H1 (cell line): ENCODE measurements around the gene YLPM1. TPM values are rescaled to one million over a fixed set of nuclear protein-coding genes. Genes with fewer than 3 reads are reported as not detected.

Source experiments
- CTCF ChIA-PET: fragments of 300-600 bp; sonication (Branson Sonifier 250); formaldehyde crosslinking; loops from one replicate; lab custom pipeline; 2021; ENCODE audit not compliant: partially characterized antibody; lab: Charles Lee
- POLR2A ChIA-PET: fragments of 300-600 bp; sonication (Branson Sonifier 250); formaldehyde crosslinking; loops from one replicate; lab custom pipeline; 2021; ENCODE audit warnings: inconsistent platforms; ENCODE audit not compliant: partially characterized antibody; lab: Charles Lee
- DNase-seq, 2 experiments: peaks; one replicate each; pipeline versions ENCODE4 v3.0.0 to v3.0.0-alpha.2; 2010 to 2022; ENCODE audit warnings: low spot score in 2 of 2, low read depth in 1 of 2, mixed read lengths in 1 of 2
- FAIRE-seq: peaks from 2 replicates; lab custom pipeline; 2011; peaks lifted over from hg19 to GRCh38; lab: Jason Lieb, UNC
- H2AFZ ChIP-seq: 2 replicates; pipeline ENCODE4 v1.8.1; 2012; ENCODE audit warnings: low read length, inconsistent platforms
- H2AK5ac ChIP-seq: 2 replicates; pipeline ENCODE4 v1.6.1; 2013; ENCODE audit warnings: low read depth, low read length
- H2BK120ac ChIP-seq: replicated peaks from 2 replicates; pipeline ENCODE3; 2013; ENCODE audit warnings: low read depth, low read length, inconsistent platforms
- H2BK12ac ChIP-seq: 2 replicates; pipeline ENCODE4 v1.6.1; 2013; ENCODE audit warnings: low read depth, low read length
- H2BK15ac ChIP-seq: 2 replicates; pipeline ENCODE4 v1.6.1; 2013; ENCODE audit warnings: low read length
- H2BK20ac ChIP-seq: 2 replicates; pipeline ENCODE4 v1.6.1; 2013; ENCODE audit warnings: low read length
- H2BK5ac ChIP-seq: 2 replicates; pipeline ENCODE4 v1.6.1; 2013; ENCODE audit warnings: low read depth, low read length
- H3K14ac ChIP-seq: 2 replicates; pipeline ENCODE4 v1.6.1; 2013; ENCODE audit warnings: inconsistent platforms; ENCODE audit not compliant: insufficient read length
- H3K18ac ChIP-seq: 2 replicates; pipeline ENCODE4 v1.6.1; 2013; ENCODE audit warnings: low read length; ENCODE audit errors: extremely low read depth
- H3K23ac ChIP-seq: 2 replicates; pipeline ENCODE4 v1.6.1; 2013; ENCODE audit warnings: inconsistent platforms; ENCODE audit not compliant: insufficient read length
- H3K23me2 ChIP-seq: 2 replicates; pipeline ENCODE4 v1.6.1; 2013; ENCODE audit warnings: low read depth, low read length
- H3K27ac ChIP-seq: 2 replicates; pipeline ENCODE4 v1.6.1; 2011; ENCODE audit warnings: low read depth, low read length, inconsistent platforms
- H3K27me3 ChIP-seq, 4 experiments: replicated peaks in 1 of 4; 1 replicate in 1 of 4; 2 replicates in 3 of 4; pipeline versions ENCODE4 v1.6.1 to v1.8.1; 2011 to 2013; ENCODE audit warnings: low read length in 3 of 4, mild to moderate bottlenecking in 3 of 4, inconsistent platforms in 2 of 4, mixed read lengths in 2 of 4, moderate library complexity in 1 of 4; ENCODE audit not compliant: control insufficient read depth in 3 of 4, insufficient read depth in 3 of 4; ENCODE audit errors: extremely low read depth in 1 of 4
- H3K36me3 ChIP-seq, 4 experiments: 2 replicates each; pipeline versions ENCODE4 v1.6.1 to v1.8.1; 2011 to 2013; ENCODE audit warnings: mild to moderate bottlenecking in 4 of 4, low read length in 3 of 4, moderate library complexity in 2 of 4, control low read depth in 1 of 4, inconsistent platforms in 1 of 4; ENCODE audit not compliant: insufficient read depth in 4 of 4, control insufficient read depth in 2 of 4
- H3K4ac ChIP-seq: replicated peaks from 2 replicates; pipeline ENCODE3; 2013; ENCODE audit warnings: low read length, low read depth, mixed read lengths, inconsistent platforms; ENCODE audit not compliant: insufficient read length
- H3K4me1 ChIP-seq, 4 experiments: replicated peaks in 1 of 4; 1 replicate in 1 of 4; 2 replicates in 3 of 4; pipeline versions ENCODE4 v1.6.1 to v1.8.1; 2011 to 2013; ENCODE audit warnings: low read length in 3 of 4, inconsistent platforms in 2 of 4, mixed read lengths in 1 of 4; ENCODE audit not compliant: insufficient read depth in 4 of 4, control insufficient read depth in 3 of 4
- H3K4me2 ChIP-seq, 2 experiments: 2 replicates each; pipeline versions ENCODE4 v1.6.1 to v1.8.1; 2011 to 2013; ENCODE audit warnings: low read depth in 2 of 2, low read length in 2 of 2, control low read depth in 1 of 2, inconsistent platforms in 1 of 2, mild to moderate bottlenecking in 1 of 2; ENCODE audit not compliant: insufficient read depth in 1 of 2
- H3K4me3 ChIP-seq, 4 experiments: fragments of 200-600, 300-600 bp in 1 of 4; sonication (generic), shearing (Covaris generic), sonication (Bioruptor Twin) in 1 of 4; 2 replicates each; pipeline versions ENCODE4 v1.5.1 to v1.8.1; 2011 to 2016; ENCODE audit warnings: low read length in 4 of 4, low read depth in 3 of 4, control low read depth in 2 of 4, inconsistent platforms in 2 of 4, mild to moderate bottlenecking in 2 of 4, mixed read lengths in 1 of 4, moderate library complexity in 1 of 4; ENCODE audit not compliant: insufficient read depth in 2 of 4; ENCODE audit errors: extremely low read depth in 1 of 4
- H3K56ac ChIP-seq: replicated peaks from 2 replicates; pipeline ENCODE3; 2013; ENCODE audit warnings: low read depth, mild to moderate bottlenecking, mixed read lengths, low read length, inconsistent platforms; ENCODE audit not compliant: insufficient read length
- H3K79me1 ChIP-seq: 2 replicates; pipeline ENCODE4 v1.6.1; 2013; ENCODE audit warnings: low read depth, low read length, control low read depth
- H3K79me2 ChIP-seq, 2 experiments: 2 replicates each; pipeline versions ENCODE4 v1.6.1 to v1.8.1; 2012 to 2013; ENCODE audit warnings: low read length in 2 of 2, mild to moderate bottlenecking in 2 of 2, inconsistent platforms in 1 of 2; ENCODE audit not compliant: insufficient read depth in 2 of 2, control insufficient read depth in 1 of 2
- H3K9ac ChIP-seq, 4 experiments: replicated peaks in 1 of 4; 1 replicate in 1 of 4; 2 replicates in 3 of 4; pipeline versions ENCODE4 v1.6.1 to v1.8.1; 2011 to 2013; ENCODE audit warnings: low read depth in 3 of 4, low read length in 3 of 4, control low read depth in 2 of 4, mild to moderate bottlenecking in 2 of 4, moderate library complexity in 2 of 4, inconsistent platforms in 1 of 4; ENCODE audit errors: extremely low read depth in 1 of 4
- H3K9me3 ChIP-seq, 2 experiments: 2 replicates each; pipeline versions ENCODE4 v1.6.1 to v1.8.1; 2012 to 2013; ENCODE audit warnings: mild to moderate bottlenecking in 2 of 2, moderate library complexity in 2 of 2, control low read depth in 1 of 2, inconsistent platforms in 1 of 2, low read depth in 1 of 2, low read length in 1 of 2, mixed read lengths in 1 of 2; ENCODE audit not compliant: insufficient read depth in 2 of 2
- H4K20me1 ChIP-seq, 2 experiments: replicated peaks in 1 of 2; 2 replicates each; pipeline versions ENCODE3 to v1.8.1; 2011 to 2013; ENCODE audit warnings: inconsistent platforms in 2 of 2, low read length in 2 of 2, mild to moderate bottlenecking in 1 of 2; ENCODE audit not compliant: insufficient read depth in 2 of 2, control insufficient read depth in 1 of 2
- H4K5ac ChIP-seq: 2 replicates; pipeline ENCODE4 v1.6.1; 2013; ENCODE audit warnings: low read length, low read depth, mixed read lengths, inconsistent platforms; ENCODE audit not compliant: insufficient read length
- H4K8ac ChIP-seq: 2 replicates; pipeline ENCODE4 v1.8.0; 2013; ENCODE audit warnings: mild to moderate bottlenecking, moderate library complexity, low read length, inconsistent platforms; ENCODE audit not compliant: insufficient read depth; ENCODE audit errors: extremely low read depth
- H4K91ac ChIP-seq: replicated peaks from 2 replicates; pipeline ENCODE3; 2013; ENCODE audit warnings: low read length, mixed read lengths, inconsistent platforms; ENCODE audit not compliant: insufficient read length
- ATF2 ChIP-seq: IDR thresholded peaks from 2 replicates; pipeline ENCODE4 v1.6.1; 2012; ENCODE audit warnings: low read length, inconsistent platforms
- CBX5 ChIP-seq: fragments of 300-800, 300-1000 bp; sonication (generic); IDR thresholded peaks from 2 replicates; pipeline ENCODE4 v1.7.1; 2016; ENCODE audit warnings: antibody characterized with exemption, low read length, low read depth
- CTBP2 ChIP-seq: IDR thresholded peaks from 2 replicates; pipeline ENCODE4 v1.7.0; 2011; ENCODE audit warnings: borderline replicate concordance, mild to moderate bottlenecking, moderate library complexity, mixed read lengths, low read length; ENCODE audit not compliant: insufficient read depth, insufficient read length
- NRF1 ChIP-seq: IDR thresholded peaks from 2 replicates; pipeline ENCODE4 v1.6.1; 2011; ENCODE audit warnings: mild to moderate bottlenecking, low read depth, low read length, improper control_type of control experiment
- RNF2 ChIP-seq: fragments of 200-900, 300-1000 bp; sonication (generic); IDR thresholded peaks from 2 replicates; pipeline ENCODE4 v1.7.1; 2016; ENCODE audit warnings: borderline replicate concordance, low read depth, mild to moderate bottlenecking, antibody characterized with exemption, low read length; ENCODE audit not compliant: poor library complexity, severe bottlenecking; ENCODE audit errors: missing control alignments
- SIN3A ChIP-seq, 2 experiments: IDR thresholded peaks in 1 of 2; conservative IDR thresholded peaks in 1 of 2; 2 replicates each; pipeline ENCODE4 v1.6.1; 2011 to 2012; ENCODE audit warnings: low read length in 2 of 2, improper control_type of control experiment in 1 of 2, low read depth in 1 of 2, mild to moderate bottlenecking in 1 of 2
- SP2 ChIP-seq: IDR thresholded peaks from 2 replicates; pipeline ENCODE4 v1.6.1; 2012; ENCODE audit warnings: mild to moderate bottlenecking, low read length, inconsistent platforms
- WGBS, 2 experiments: shearing (Covaris generic) in 1 of 2; methylation state at CpG; one replicate each; pipeline versions ENCODE4 v1.1.6 to v1.1.7; 2013 to 2015; ENCODE audit warnings: low lambda C conversion rate in 2 of 2, mixed read lengths in 2 of 2, inconsistent platforms in 1 of 2, low coverage in 1 of 2, missing lambda C conversion rate in 1 of 2; ENCODE audit not compliant: insufficient replicate concordance in 2 of 2, insufficient coverage in 1 of 2, insufficient read length in 1 of 2; ENCODE audit errors: extremely low coverage in 1 of 2, missing lambda C conversion rate in 1 of 2; 5-methylcytosine and 5-hydroxymethylcytosine counted together
- polyA plus RNA-seq, 7 experiments: library from polyadenylated mRNA; depleted of rRNA in 3 of 7; stranded (reverse) in 5 of 7; unstranded in 2 of 7; fragments of >200 nt in 5 of 7; fragments of 200-250 nt in 2 of 7; gene quantifications; 1 replicate in 5 of 7; 2 replicates in 1 of 7; 4 replicates in 1 of 7; pipeline versions ENCODE4 v1.2.1 to v1.2.3, GENCODE V29; 2011 to 2013; ENCODE audit warnings: missing spikeins in 2 of 7, mixed read lengths in 2 of 7
- total RNA-seq: library from RNA; stranded (reverse); fragmentation: NEBNext Ultra II Directional; extraction: Animal tissue kit (Norgen Biotek cat#: 25700); gene quantifications from 2 replicates; pipeline ENCODE4 v1.2.1, GENCODE V29; 2021

The YLPM1 gene
- total and polyA plus RNA-seq, 2 of the 8 experiments (the other 6 are each of a cell fraction or from before 2014, with no cell fraction given): 13.5 to 71.7 TPM

- POLR2A ChIA-PET: interaction anchor here (1.1 to 3.1 kb wide), 5 partner anchors 9 to 193 kb away, joined by 3 to 14 read pairs (median 4); partner anchors contain the start of gene ZC2HC1C
- no peak for FAIRE-seq
- TF ChIP-seq RNF2 (no peak), SIN3A (conservative IDR thresholded peaks at IDR 0.05 in 1 of 2, IDR thresholded peaks at IDR 0.05 in 1 of 2; ENCODE audit: low read depth in 1 of 2, low read length in 2 of 2) (no peak), NRF1 (no peak), CTBP2 (no peak), ATF2 (no peak), SP2 (no peak), CBX5 (no peak)
Observed at GRCh38 chr14:74875941-74876913, 113.1 kb downstream of the YLPM1 start, which contains the start of gene PROX2. Gene PROX2 (minus strand): TSS chr14:74876145. CDS start chr14:74863834, 12,311 bp downstream.

More at GRCh38 chr14:74875941-74876913, 113.1 kb downstream of the YLPM1 start, which contains the start of gene PROX2:
- H2AFZ ChIP-seq: peak within 1 kb of the TSS; percentile 94; the same call in 1 of the 2 replicates
- peaks cover 0 to 7% (median 3%) of the 10 kb centered on the region in 4 experiments; a peak in 3 of 7 replicates for H3K4me1 ChIP-seq
- no peak within 1 kb of the TSS for H3K18ac ChIP-seq
- no peaks in the 10 kb centered on the region for H3K79me1 ChIP-seq
- no peaks in the 10 kb centered on the region for H3K9me3 ChIP-seq
- peak within 1 kb of the TSS in 1 of 2 experiments; percentile 18; a peak in 2 of 4 replicates for H3K4me2 ChIP-seq
- H3K79me2 ChIP-seq: no peaks in the 10 kb centered on the region
- no peak within 1 kb of the TSS for H2AK5ac ChIP-seq
- H3K9ac ChIP-seq: no peak within 1 kb of the TSS
- WGBS, 2 experiments: 69% methylated on average over 13 of the region's 13 CpGs; no CpG with 5 or more reads in 1 of the 2 experiments
- no peak within 1 kb of the TSS for H3K56ac ChIP-seq
- no peak within 1 kb of the TSS for H4K8ac ChIP-seq
- no peaks in the 10 kb centered on the region for H3K27me3 ChIP-seq
- H2BK120ac ChIP-seq: no peak within 1 kb of the TSS
- no peak within 1 kb of the TSS; the same call in 1 of the 2 replicates for H2BK12ac ChIP-seq
- no peak within 1 kb of the TSS for H3K4me3 ChIP-seq
- no peak within 1 kb of the TSS for H4K5ac ChIP-seq
- H2BK20ac ChIP-seq: no peak within 1 kb of the TSS
- H2BK15ac ChIP-seq: no peak within 1 kb of the TSS
- H2BK5ac ChIP-seq: no peak within 1 kb of the TSS
- H3K4ac ChIP-seq: no peak within 1 kb of the TSS
- no peak within 1 kb of the TSS for H3K14ac ChIP-seq
- H3K36me3 ChIP-seq: no peaks in the 10 kb centered on the region; a peak in 1 of 8 replicates
- H4K20me1 ChIP-seq: no peaks in the 10 kb centered on the region
- CTCF ChIA-PET: interaction anchor here (1.0 to 17.5 kb wide), 9 partner anchors 9 to 264 kb away, joined by 3 to 364 read pairs (median 5); partner anchors contain the start of gene LTBP2
- no peak within 1 kb of the TSS for H4K91ac ChIP-seq
- H3K27ac ChIP-seq: no peak within 1 kb of the TSS
- H3K23me2 ChIP-seq: no peaks in the 10 kb centered on the region
- DNase-seq: no peak
- H3K23ac ChIP-seq: no peak within 1 kb of the TSS
